ENCODE measurements around the gene PRRC2C. TPM values are rescaled to one million over a fixed set of nuclear protein-coding genes. Genes with fewer than 3 reads are reported as not detected.

PRRC2C gene
- total and polyA plus RNA-seq, 9 donors = 43.1 to 82.0 (median 67.2) TPM

DNA sequence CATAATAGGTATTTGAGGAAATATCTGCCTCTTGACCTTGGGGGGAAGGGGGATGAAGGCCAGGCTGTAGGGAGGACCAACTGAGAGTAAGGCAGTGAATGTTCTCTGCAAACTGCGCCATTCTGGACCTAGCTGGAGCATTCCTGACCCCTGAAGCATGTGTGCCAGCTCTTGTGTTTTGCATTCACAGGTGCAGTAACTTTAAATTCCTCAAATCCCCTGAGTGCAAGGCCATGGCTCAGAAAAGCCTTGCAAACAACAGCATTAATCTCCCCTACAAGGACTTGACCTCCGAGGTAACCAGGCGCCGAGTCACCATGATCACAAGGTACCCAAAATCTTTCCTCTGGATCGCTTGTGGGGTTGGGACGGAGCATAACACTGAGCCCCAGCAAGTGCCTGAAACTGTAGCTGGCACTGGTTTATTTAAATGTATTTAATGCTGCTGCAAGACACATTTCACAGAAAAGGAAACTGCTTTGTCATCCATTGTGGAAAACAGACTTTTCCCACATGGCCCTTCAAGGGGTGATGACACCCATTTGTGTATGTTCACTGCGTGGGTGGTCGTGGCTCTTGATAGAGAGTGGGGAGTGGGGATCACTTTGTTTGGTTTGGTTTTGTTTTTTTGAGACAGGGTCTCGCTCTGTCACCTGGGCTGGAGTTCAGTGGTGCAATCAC lies 138.5 kb downstream of the PRRC2C start:
- DNase-seq = no peak
- 56% methylated on average over 1 of the region's 9 CpGs for WGBS (ENCODE audit: insufficient coverage)
- Histone ChIP-seq H3K27me3 (ENCODE audit: control insufficient read depth, insufficient read depth, low read length) (no peaks in the 10 kb centered on the region), H3K4me1 (ENCODE audit: control insufficient read depth, insufficient read depth, low read length) (no peaks in the 10 kb centered on the region), H3K4me3 (ENCODE audit: low read length) (no peak overlapping the region), H3K36me3 (ENCODE audit: control insufficient read depth, insufficient read depth, low read length) (no peaks in the 10 kb centered on the region), H3K9me3 (replicated peaks; ENCODE audit: control insufficient read depth, low read depth, low read length) (no peaks in the 10 kb centered on the region), H3K27ac (ENCODE audit: low read length) (no peak overlapping the region)

DNA sequence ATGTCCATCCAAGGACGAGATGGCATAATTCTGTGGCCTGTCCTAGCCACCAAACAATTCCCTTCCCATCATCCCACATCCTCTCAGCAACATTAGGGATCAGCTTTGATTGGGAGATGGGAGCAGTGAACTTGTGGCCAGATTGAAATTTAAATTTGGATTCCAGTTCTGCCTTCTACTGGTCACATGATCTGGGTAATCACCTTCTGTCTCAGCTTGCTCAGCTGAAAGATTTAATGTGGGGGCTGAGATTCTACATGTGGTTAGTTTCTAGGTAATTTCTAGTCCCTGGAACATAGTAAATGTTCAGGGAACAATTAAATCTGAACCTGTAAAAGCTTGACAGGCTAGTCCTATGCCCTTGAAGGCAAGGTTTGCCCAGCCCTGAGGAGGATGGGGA lies 139.9 kb downstream of the PRRC2C start:
- Histone ChIP-seq H3K4me1 (ENCODE audit: control insufficient read depth, insufficient read depth, low read length) (no peaks in the 10 kb centered on the region), H3K9me3 (replicated peaks; ENCODE audit: control insufficient read depth, low read depth, low read length) (no peaks in the 10 kb centered on the region), H3K4me3 (ENCODE audit: low read length) (no peak overlapping the region), H3K27ac (ENCODE audit: low read length) (no peak overlapping the region), H3K27me3 (ENCODE audit: control insufficient read depth, insufficient read depth, low read length) (no peaks in the 10 kb centered on the region), H3K36me3 (ENCODE audit: control insufficient read depth, insufficient read depth, low read length) (no peaks in the 10 kb centered on the region)
- WGBS (ENCODE audit: insufficient coverage) = no CpG with 5 or more reads among the region's 1 CpG
- DNase-seq = no peak

DNA sequence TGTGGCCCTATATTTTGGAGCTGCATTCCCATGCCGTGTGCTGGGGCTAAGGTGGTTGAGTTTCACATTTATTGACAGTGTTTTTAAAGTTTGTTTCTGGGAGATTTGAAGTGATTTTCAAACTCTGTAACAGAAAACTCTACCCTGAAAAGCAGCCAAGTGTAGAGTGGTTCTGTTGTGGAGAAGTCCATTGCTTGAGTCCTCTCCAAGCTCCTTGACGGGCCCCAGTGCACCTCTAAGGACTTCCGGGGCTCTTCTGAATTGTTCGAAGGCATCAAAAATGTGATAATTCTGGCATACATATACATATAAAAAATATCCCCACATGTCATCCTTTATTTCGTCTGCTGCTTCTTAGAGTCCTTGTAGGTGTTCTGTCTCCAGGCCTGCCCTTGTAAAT lies 141.7 kb downstream of the PRRC2C start:
- Histone ChIP-seq H3K4me1 (ENCODE audit: control insufficient read depth, insufficient read depth, low read length) (no peaks in the 10 kb centered on the region), H3K27me3 (ENCODE audit: control insufficient read depth, insufficient read depth, low read length) (no peaks in the 10 kb centered on the region), H3K4me3 (ENCODE audit: low read length) (no peak overlapping the region), H3K9me3 (replicated peaks; ENCODE audit: control insufficient read depth, low read depth, low read length) (no peaks in the 10 kb centered on the region), H3K27ac (ENCODE audit: low read length) (no peak overlapping the region), H3K36me3 (ENCODE audit: control insufficient read depth, insufficient read depth, low read length) (no peaks in the 10 kb centered on the region)
- no CpG with 5 or more reads among the region's 5 CpGs for WGBS (ENCODE audit: insufficient coverage)
- no peak for DNase-seq

DNA sequence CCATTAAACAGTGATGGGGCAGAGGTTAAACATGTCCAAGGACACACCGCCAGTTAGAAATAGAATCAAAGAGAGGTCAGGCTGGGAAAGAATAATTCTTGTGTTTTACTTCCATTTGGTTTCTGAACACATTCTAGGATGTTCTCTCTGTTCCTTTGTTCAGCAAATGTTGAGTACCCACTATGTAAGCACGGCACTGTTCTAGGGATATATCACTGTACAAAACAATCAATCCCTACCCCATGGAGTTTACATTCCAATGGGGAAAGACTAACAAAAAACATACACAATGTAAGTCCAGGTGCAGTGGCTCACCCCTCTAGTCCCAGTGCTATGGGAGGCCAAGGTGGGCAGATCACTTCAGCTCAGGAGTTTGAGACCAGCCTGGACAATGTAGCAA lies 142.9 kb downstream of the PRRC2C start:
- Histone ChIP-seq H3K4me3 (ENCODE audit: low read length) (no peak overlapping the region), H3K4me1 (ENCODE audit: control insufficient read depth, insufficient read depth, low read length) (no peaks in the 10 kb centered on the region), H3K9me3 (replicated peaks; ENCODE audit: control insufficient read depth, low read depth, low read length) (no peaks in the 10 kb centered on the region), H3K27ac (ENCODE audit: low read length) (no peak overlapping the region), H3K36me3 (ENCODE audit: control insufficient read depth, insufficient read depth, low read length) (no peaks in the 10 kb centered on the region), H3K27me3 (ENCODE audit: control insufficient read depth, insufficient read depth, low read length) (no peaks in the 10 kb centered on the region)
- no peak for DNase-seq
- WGBS (ENCODE audit: insufficient coverage) = 80% methylated on average over 2 of the region's 2 CpGs

DNA sequence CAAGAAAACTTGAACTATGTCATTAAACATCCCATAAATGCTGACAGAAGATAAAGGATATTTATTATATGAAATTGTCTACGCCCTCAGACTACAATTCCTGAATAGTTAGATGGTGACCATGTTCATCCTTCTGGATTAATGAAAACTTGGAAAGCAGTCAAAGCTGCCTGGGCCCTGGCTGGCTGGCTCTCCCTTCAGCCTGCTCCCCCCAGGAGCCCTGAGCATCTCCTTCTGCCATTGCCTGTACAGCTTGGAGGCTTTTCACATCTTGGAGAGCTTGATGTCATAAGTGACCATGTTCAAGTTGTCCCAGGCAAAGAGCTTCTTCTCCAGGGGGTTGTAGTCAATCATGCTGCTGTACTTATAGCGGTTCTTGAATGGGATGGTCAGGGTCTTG lies 150.3 kb downstream of the PRRC2C start:
- no peak for DNase-seq
- Histone ChIP-seq H3K4me1 (ENCODE audit: control insufficient read depth, insufficient read depth, low read length) (no peaks in the 10 kb centered on the region), H3K4me3 (ENCODE audit: low read length) (no peak overlapping the region), H3K27me3 (ENCODE audit: control insufficient read depth, insufficient read depth, low read length) (no peaks in the 10 kb centered on the region), H3K27ac (ENCODE audit: low read length) (no peak overlapping the region), H3K9me3 (replicated peaks; ENCODE audit: control insufficient read depth, low read depth, low read length) (no peaks in the 10 kb centered on the region), H3K36me3 (ENCODE audit: control insufficient read depth, insufficient read depth, low read length) (no peaks in the 10 kb centered on the region)
- 100% methylated on average over 1 of the region's 2 CpGs for WGBS (ENCODE audit: insufficient coverage)

DNA sequence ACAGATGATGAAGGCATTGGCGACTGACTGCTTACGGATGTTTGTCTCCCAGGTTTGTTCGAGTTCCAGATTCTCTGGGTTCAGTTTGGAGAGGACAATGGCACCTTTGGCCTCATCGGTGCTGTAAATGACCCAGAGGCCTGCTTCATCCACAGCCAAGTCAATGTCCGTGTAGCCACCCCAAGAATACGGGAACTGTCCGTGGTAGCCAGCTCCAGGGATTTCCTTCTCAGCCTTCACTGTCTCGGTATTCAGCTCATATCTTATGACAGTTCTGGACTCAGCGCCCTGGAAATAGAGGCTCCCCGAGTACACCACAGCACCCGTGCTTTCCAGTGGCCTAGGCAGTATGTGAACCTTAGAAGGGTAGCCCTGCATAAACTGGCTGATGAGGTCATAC lies 150.8 kb downstream of the PRRC2C start:
- Histone ChIP-seq H3K9me3 (replicated peaks; ENCODE audit: control insufficient read depth, low read depth, low read length) (no peaks in the 10 kb centered on the region), H3K4me3 (ENCODE audit: low read length) (no peak overlapping the region), H3K36me3 (ENCODE audit: control insufficient read depth, insufficient read depth, low read length) (no peaks in the 10 kb centered on the region), H3K27ac (ENCODE audit: low read length) (no peak overlapping the region), H3K4me1 (ENCODE audit: control insufficient read depth, insufficient read depth, low read length) (no peaks in the 10 kb centered on the region), H3K27me3 (ENCODE audit: control insufficient read depth, insufficient read depth, low read length) (no peaks in the 10 kb centered on the region)
- no peak for DNase-seq
- WGBS (ENCODE audit: insufficient coverage) = 80% methylated on average over 11 of the region's 11 CpGs

DNA sequence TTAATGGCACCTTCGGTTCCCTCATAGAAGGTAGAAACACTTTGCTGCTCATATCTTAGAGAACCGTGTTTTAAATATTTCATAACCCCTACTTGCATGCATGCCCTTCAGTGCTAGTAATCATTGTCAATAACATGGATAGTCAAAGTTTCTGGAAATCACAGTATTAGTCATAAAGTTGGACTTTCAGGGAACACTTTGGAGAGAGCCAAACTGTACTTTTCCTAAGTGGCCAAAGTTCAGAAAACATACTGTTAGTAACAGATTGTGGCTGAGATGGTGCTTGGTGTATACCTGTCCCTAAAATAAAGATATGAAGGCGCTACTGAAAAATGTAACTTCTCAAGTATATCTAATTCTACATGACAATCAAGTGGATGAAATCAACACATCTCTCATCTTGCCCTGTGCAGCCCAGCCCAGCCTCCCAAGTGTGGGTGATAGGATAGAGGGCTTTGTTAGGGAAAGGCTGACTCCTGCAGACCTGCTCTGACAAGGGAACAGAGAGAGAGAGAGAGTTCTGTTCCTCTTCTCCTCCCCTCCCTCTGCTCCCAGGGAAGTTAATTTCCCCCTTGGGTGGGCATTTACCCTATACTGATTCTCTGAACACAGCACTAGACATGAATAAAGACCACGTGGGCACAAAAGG lies 152.7 kb downstream of the PRRC2C start:
- no peaks in the 10 kb centered on the region for H3K27me3 ChIP-seq (ENCODE audit: control insufficient read depth, insufficient read depth, low read length)
- H3K36me3 ChIP-seq (ENCODE audit: control insufficient read depth, insufficient read depth, low read length) = no peaks in the 10 kb centered on the region
- no peak overlapping the region for H3K27ac ChIP-seq (ENCODE audit: low read length)
- no peak overlapping the region for H3K4me3 ChIP-seq (ENCODE audit: low read length)
- 20% methylated on average over 1 of the region's 4 CpGs for WGBS (ENCODE audit: insufficient coverage)
- H3K9me3 ChIP-seq (replicated peaks; ENCODE audit: control insufficient read depth, low read depth, low read length) = no peaks in the 10 kb centered on the region
- H3K4me1 ChIP-seq (ENCODE audit: control insufficient read depth, insufficient read depth, low read length) = no peaks in the 10 kb centered on the region
- DNase-seq = no peak

DNA sequence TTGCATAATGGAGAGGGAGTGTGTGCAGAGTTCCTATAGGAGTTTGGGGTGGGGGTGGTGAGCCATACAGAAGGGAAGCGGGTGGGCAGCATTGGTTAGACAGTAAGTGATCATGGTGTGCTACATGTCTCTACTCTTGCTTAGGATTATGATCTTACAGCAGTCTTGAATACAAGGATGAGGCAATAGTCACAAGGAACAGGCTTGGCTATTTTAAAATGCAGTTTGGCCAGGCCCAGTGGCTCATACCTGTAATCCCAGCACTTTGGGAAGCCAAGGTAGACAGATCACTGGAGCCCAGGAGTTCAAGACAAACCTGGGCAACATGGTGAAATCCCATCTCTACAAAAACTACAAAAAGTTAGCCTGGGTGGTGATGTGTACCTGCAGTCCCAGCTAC lies 154.9 kb downstream of the PRRC2C start:
- H3K36me3 ChIP-seq (ENCODE audit: control insufficient read depth, insufficient read depth, low read length) = no peaks in the 10 kb centered on the region
- no peaks in the 10 kb centered on the region for H3K9me3 ChIP-seq (replicated peaks; ENCODE audit: control insufficient read depth, low read depth, low read length)
- H3K4me1 ChIP-seq (ENCODE audit: control insufficient read depth, insufficient read depth, low read length) = peaks cover 6% of the 10 kb centered on the region
- no peak for DNase-seq
- no peak overlapping the region for H3K4me3 ChIP-seq (ENCODE audit: low read length)
- H3K27me3 ChIP-seq (ENCODE audit: control insufficient read depth, insufficient read depth, low read length) = no peaks in the 10 kb centered on the region
- WGBS (ENCODE audit: insufficient coverage) = 90% methylated on average over 1 of the region's 1 CpG
- H3K27ac ChIP-seq (ENCODE audit: low read length) = no peak overlapping the region

DNA sequence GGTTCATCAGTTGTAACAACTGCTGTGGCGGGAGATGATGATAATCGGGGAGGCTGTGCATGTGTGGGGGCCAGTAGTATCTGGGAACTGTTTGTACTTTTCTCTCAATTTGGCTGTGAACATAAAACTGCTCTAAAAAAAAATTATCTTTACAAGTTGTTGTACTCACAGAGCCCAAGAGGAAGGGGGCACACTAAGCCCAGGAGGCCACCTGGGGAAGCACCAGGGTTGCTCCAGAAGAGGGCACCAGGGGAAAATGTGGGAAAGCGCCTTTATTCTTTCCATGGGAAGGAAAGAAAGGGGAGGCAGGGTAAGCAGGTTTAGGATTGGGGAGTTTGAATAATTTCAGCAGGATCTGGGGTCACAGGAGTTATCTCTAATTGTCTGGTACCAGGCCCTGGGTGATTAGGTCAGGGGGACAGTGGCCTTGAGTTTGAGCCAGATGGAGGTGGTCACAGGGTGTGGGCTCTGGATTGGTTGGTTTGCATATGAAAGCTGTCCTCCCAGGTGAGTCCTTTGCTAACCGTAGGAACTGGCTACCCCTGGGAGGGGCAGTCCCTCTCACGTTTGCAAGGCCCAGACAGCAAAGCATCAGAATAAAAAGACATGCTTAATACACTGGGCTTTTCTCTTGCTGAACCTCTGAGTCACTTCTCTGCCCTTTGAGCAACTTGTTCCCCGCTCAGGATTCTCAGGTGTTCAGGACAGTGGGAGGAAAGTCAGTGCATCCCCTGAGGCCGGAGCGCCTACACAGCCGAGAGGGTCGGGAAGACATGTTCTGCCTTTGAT lies 155.9 kb downstream of the PRRC2C start:
- no peak overlapping the region for H3K4me3 ChIP-seq (ENCODE audit: low read length)
- no peaks in the 10 kb centered on the region for H3K27me3 ChIP-seq (ENCODE audit: control insufficient read depth, insufficient read depth, low read length)
- WGBS (ENCODE audit: insufficient coverage) = 50% methylated on average over 8 of the region's 10 CpGs
- no peaks in the 10 kb centered on the region for H3K36me3 ChIP-seq (ENCODE audit: control insufficient read depth, insufficient read depth, low read length)
- peaks cover 14% of the 10 kb centered on the region for H3K4me1 ChIP-seq (ENCODE audit: control insufficient read depth, insufficient read depth, low read length)
- no peak overlapping the region for H3K27ac ChIP-seq (ENCODE audit: low read length)
- no peaks in the 10 kb centered on the region for H3K9me3 ChIP-seq (replicated peaks; ENCODE audit: control insufficient read depth, low read depth, low read length)
- no peak for DNase-seq

DNA sequence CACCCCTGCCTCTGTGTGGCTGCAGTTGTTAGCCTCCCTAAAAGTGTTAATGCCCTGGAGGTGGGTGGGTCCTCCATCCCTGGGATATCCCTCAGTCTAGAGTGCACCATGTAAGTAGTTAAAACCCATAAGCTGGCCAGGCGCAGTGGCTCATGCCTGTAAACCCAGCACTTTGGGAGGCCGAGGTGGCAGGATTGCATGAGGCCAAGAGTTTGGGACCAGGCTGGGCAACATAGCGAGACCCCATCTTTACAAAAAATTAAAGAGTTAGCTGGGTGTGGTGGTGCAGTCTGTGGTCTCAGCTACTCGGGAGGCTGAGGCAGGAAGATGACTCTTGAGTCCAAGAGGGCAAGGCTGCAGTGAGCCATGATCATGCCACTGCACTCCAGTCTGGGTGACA lies 156.9 kb downstream of the PRRC2C start:
- Histone ChIP-seq H3K27ac (ENCODE audit: low read length) (no peak overlapping the region), H3K27me3 (ENCODE audit: control insufficient read depth, insufficient read depth, low read length) (no peaks in the 10 kb centered on the region), H3K4me1 (ENCODE audit: control insufficient read depth, insufficient read depth, low read length) (peaks cover 14% of the 10 kb centered on the region), H3K36me3 (ENCODE audit: control insufficient read depth, insufficient read depth, low read length) (no peaks in the 10 kb centered on the region), H3K9me3 (replicated peaks; ENCODE audit: control insufficient read depth, low read depth, low read length) (no peaks in the 10 kb centered on the region), H3K4me3 (ENCODE audit: low read length) (no peak overlapping the region)
- 80% methylated on average over 1 of the region's 4 CpGs for WGBS (ENCODE audit: insufficient coverage)
- DNase-seq = no peak
